CD14-positive monocyte (primary cell): ENCODE data around the gene BRF1. TPM values are rescaled to one million over a fixed set of nuclear protein-coding genes. Genes with fewer than 3 reads are reported as not detected.

Experiments
- DNase-seq, 3 donors: peaks; one replicate each; pipeline ENCODE4 v3.0.0-alpha.2; 2011 to 2022
- H2AFZ ChIP-seq: 2 replicates; pipeline ENCODE4 v1.6.0; 2012; ENCODE audit warnings: mild to moderate bottlenecking, low read depth, low read length, inconsistent platforms; ENCODE audit not compliant: insufficient read depth, poor library complexity, severe bottlenecking
- H3K27ac ChIP-seq, 2 donors: 1 replicate in 1 of 2; 2 replicates in 1 of 2; pipeline ENCODE4 v1.5.1; 2012 to 2013; ENCODE audit warnings: low read length in 2 of 2, control low read depth in 1 of 2, inconsistent platforms in 1 of 2, low read depth in 1 of 2, mild to moderate bottlenecking in 1 of 2
- H3K27me3 ChIP-seq, 2 donors: one replicate each; pipeline versions ENCODE4 v1.6.0 to v1.6.1; 2011 to 2013; ENCODE audit warnings: low read length in 2 of 2; ENCODE audit not compliant: control insufficient read depth in 2 of 2, insufficient read depth in 2 of 2
- H3K36me3 ChIP-seq, 2 donors: replicated peaks in 1 of 2; 1 replicate in 1 of 2; 2 replicates in 1 of 2; pipeline versions ENCODE4 v1.5.1 to v1.6.1; 2012 to 2013; ENCODE audit warnings: low read length in 2 of 2, control low read depth in 1 of 2, inconsistent platforms in 1 of 2, mild to moderate bottlenecking in 1 of 2; ENCODE audit not compliant: insufficient read depth in 2 of 2, control insufficient read depth in 1 of 2
- H3K4me1 ChIP-seq, 2 donors: 1 replicate in 1 of 2; 2 replicates in 1 of 2; pipeline versions ENCODE4 v1.5.1 to v1.6.1; 2012 to 2013; ENCODE audit warnings: low read length in 2 of 2, control low read depth in 1 of 2, inconsistent platforms in 1 of 2, mild to moderate bottlenecking in 1 of 2, moderate library complexity in 1 of 2; ENCODE audit not compliant: insufficient read depth in 2 of 2, control insufficient read depth in 1 of 2
- H3K4me2 ChIP-seq: replicated peaks from 2 replicates; pipeline ENCODE3; 2012; ENCODE audit warnings: low read length, moderate library complexity, mild to moderate bottlenecking; ENCODE audit not compliant: poor library complexity, severe bottlenecking; ENCODE audit errors: extremely low read depth
- H3K4me3 ChIP-seq, 3 experiments: fragments of 200-600 bp in 1 of 3; sonication (generic) in 1 of 3; replicated peaks in 1 of 3; 1 replicate in 2 of 3; 2 replicates in 1 of 3; pipeline ENCODE4 v1.5.1; 2011 to 2013; ENCODE audit warnings: low read length in 3 of 3, mild to moderate bottlenecking in 3 of 3, control low read depth in 2 of 3, low read depth in 2 of 3, inconsistent platforms in 1 of 3, moderate library complexity in 1 of 3
- H3K79me2 ChIP-seq: 2 replicates; pipeline ENCODE4 v1.6.0; 2012; ENCODE audit warnings: mild to moderate bottlenecking, control low read depth, inconsistent platforms, low read length, moderate library complexity; ENCODE audit not compliant: insufficient read depth
- H3K9ac ChIP-seq: 2 replicates; pipeline ENCODE4 v1.6.0; 2017; ENCODE audit warnings: low read length, mild to moderate bottlenecking; ENCODE audit not compliant: insufficient read depth, poor library complexity, severe bottlenecking
- H3K9me3 ChIP-seq, 2 donors: replicated peaks in 1 of 2; 1 replicate in 1 of 2; 2 replicates in 1 of 2; pipeline versions ENCODE4 v1.5.1 to v1.6.1; 2012 to 2013; ENCODE audit warnings: low read length in 2 of 2, control low read depth in 1 of 2; ENCODE audit not compliant: control insufficient read depth in 1 of 2, insufficient read depth in 1 of 2
- H4K20me1 ChIP-seq: 2 replicates; pipeline ENCODE4 v1.6.0; 2012; ENCODE audit warnings: mild to moderate bottlenecking, low read length, control low read depth, moderate library complexity; ENCODE audit not compliant: insufficient read depth
- H3K27ac Mint-ChIP-seq, 7 donors: one replicate each; pipeline ENCODE4 v1.8.0; 2020; ENCODE audit warnings: mild to moderate bottlenecking in 7 of 7, mixed read lengths in 7 of 7, moderate library complexity in 6 of 7, inconsistent platforms in 2 of 7
- H3K27me3 Mint-ChIP-seq, 3 donors: one replicate each; pipeline ENCODE4 v1.8.0; 2021 to 2022; ENCODE audit warnings: low read depth in 3 of 3, mild to moderate bottlenecking in 3 of 3, mixed read lengths in 3 of 3, moderate library complexity in 3 of 3, inconsistent platforms in 1 of 3
- H3K36me3 Mint-ChIP-seq, 2 donors: one replicate each; pipeline ENCODE4 v1.8.0; 2020; ENCODE audit warnings: mixed read lengths in 2 of 2, inconsistent platforms in 1 of 2, mild to moderate bottlenecking in 1 of 2
- H3K4me1 Mint-ChIP-seq: one replicate; pipeline ENCODE4 v1.8.0; 2020; ENCODE audit warnings: mild to moderate bottlenecking, mixed read lengths
- H3K4me3 Mint-ChIP-seq, 2 donors: one replicate each; pipeline ENCODE4 v1.8.0; 2020; ENCODE audit warnings: mild to moderate bottlenecking in 2 of 2, mixed read lengths in 2 of 2, moderate library complexity in 1 of 2
- H3K9me3 Mint-ChIP-seq, 7 donors: one replicate each; pipeline ENCODE4 v1.8.0; 2020 to 2022; ENCODE audit warnings: mixed read lengths in 7 of 7, mild to moderate bottlenecking in 6 of 7, moderate library complexity in 6 of 7, inconsistent platforms in 2 of 7
- WGBS: methylation state at CpG from one replicate; pipeline ENCODE4 v1.1.5; 2013; ENCODE audit warnings: missing lambda C conversion rate; ENCODE audit not compliant: insufficient coverage; 5-methylcytosine and 5-hydroxymethylcytosine counted together
- intact Hi-C, 2 donors: fragments of 100-400 bp; cut with micrococcal nuclease; formaldehyde crosslinking; loops; one replicate each; pipeline versions ENCODE4 v1.15.0 to v1.15.1; 2023
- polyA plus RNA-seq, 3 donors: library from polyadenylated mRNA; depleted of rRNA in 1 of 3; unstranded in 2 of 3; stranded (reverse) in 1 of 3; fragments of 300-500 nt in 2 of 3; fragments of >200 nt in 1 of 3; fragmentation: Illumina TruSeq in 2 of 3; gene quantifications; 1 replicate in 2 of 3; 2 replicates in 1 of 3; pipeline ENCODE4 v1.2.3, GENCODE V29; 2012 to 2021
- TF ChIP-seq, protein P1 (sequence below): fragments of 200-600 bp; IDR thresholded peaks from one replicate; pipeline ENCODE4 v1.8.0; 2022; ENCODE audit warnings: antibody characterized with exemption, mild to moderate bottlenecking

BRF1 gene
- polyA plus RNA-seq, 3 donors, result 2.3 to 20.5 (median 2.5) TPM

DNA sequence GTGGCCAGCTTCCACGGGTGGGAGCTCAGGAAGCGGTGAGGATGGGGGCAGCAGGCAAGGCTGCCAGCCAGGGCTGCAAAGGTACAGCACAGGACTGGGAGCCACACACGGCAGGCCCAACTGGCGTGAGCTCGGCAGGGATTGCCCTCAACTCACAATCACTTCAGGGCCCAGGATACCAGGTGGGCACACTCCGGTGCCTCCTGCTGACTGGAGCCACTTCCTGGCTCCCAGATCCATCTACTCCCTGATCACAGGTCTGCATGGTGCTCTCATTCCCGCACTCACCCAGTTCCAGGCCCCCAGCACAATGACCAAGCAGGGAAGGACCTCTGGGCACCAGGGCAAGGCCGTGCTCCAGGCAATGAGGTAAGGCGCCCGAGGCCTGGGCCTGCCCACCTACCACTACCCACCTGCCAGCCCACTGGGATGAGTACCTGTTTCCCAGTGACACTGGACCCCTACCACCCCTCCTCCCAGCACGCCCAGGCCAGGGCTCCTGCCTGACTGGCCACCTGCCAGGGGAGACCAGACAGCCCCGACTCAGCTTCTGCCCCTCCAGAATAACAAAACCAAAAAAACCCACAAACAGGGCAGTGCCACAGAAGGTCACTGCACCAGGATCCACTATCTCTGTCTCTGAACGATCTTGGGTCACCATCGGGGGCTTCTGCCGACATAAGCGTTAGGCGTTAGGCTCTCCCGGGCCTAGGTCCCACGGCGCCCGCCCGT lies 134.1 kb downstream of the BRF1 start:
- no peaks in the 10 kb centered on the region for H3K9me3 ChIP-seq
- Mint-ChIP-seq H3K27me3 (peaks cover 43 to 57% (median 47%) of the 10 kb centered on the region in 3 donors), H3K4me1 (peaks cover 2% of the 10 kb centered on the region), H3K9me3 (peaks cover 0 to 13% (median 4%) of the 10 kb centered on the region in 7 donors), H3K4me3 (peak overlapping the region in 1 of 2 donors; percentile 73), H3K27ac (no peak overlapping the region), H3K36me3 (no peaks in the 10 kb centered on the region)
- H3K4me3 ChIP-seq, result no peak overlapping the region
- H2AFZ ChIP-seq, result no peak overlapping the region
- no peak overlapping the region for H3K9ac ChIP-seq
- H3K27ac ChIP-seq, result no peak overlapping the region
- peaks cover 9% of the 10 kb centered on the region for H4K20me1 ChIP-seq
- H3K27me3 ChIP-seq, result peaks cover 17 to 41% of the 10 kb centered on the region in 2 donors
- intact Hi-C loops, result no loop called here
- no peaks in the 10 kb centered on the region for H3K79me2 ChIP-seq
- H3K36me3 ChIP-seq, result no peaks in the 10 kb centered on the region
- DNase-seq, result no peak
- TF ChIP-seq, protein P1, sequence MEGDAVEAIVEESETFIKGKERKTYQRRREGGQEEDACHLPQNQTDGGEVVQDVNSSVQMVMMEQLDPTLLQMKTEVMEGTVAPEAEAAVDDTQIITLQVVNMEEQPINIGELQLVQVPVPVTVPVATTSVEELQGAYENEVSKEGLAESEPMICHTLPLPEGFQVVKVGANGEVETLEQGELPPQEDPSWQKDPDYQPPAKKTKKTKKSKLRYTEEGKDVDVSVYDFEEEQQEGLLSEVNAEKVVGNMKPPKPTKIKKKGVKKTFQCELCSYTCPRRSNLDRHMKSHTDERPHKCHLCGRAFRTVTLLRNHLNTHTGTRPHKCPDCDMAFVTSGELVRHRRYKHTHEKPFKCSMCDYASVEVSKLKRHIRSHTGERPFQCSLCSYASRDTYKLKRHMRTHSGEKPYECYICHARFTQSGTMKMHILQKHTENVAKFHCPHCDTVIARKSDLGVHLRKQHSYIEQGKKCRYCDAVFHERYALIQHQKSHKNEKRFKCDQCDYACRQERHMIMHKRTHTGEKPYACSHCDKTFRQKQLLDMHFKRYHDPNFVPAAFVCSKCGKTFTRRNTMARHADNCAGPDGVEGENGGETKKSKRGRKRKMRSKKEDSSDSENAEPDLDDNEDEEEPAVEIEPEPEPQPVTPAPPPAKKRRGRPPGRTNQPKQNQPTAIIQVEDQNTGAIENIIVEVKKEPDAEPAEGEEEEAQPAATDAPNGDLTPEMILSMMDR, result no peak
- peaks cover 0 to 5% of the 10 kb centered on the region in 2 donors for H3K4me1 ChIP-seq
- no peak overlapping the region for H3K4me2 ChIP-seq
- 64% methylated on average over 22 of the region's 22 CpGs for WGBS

DNA sequence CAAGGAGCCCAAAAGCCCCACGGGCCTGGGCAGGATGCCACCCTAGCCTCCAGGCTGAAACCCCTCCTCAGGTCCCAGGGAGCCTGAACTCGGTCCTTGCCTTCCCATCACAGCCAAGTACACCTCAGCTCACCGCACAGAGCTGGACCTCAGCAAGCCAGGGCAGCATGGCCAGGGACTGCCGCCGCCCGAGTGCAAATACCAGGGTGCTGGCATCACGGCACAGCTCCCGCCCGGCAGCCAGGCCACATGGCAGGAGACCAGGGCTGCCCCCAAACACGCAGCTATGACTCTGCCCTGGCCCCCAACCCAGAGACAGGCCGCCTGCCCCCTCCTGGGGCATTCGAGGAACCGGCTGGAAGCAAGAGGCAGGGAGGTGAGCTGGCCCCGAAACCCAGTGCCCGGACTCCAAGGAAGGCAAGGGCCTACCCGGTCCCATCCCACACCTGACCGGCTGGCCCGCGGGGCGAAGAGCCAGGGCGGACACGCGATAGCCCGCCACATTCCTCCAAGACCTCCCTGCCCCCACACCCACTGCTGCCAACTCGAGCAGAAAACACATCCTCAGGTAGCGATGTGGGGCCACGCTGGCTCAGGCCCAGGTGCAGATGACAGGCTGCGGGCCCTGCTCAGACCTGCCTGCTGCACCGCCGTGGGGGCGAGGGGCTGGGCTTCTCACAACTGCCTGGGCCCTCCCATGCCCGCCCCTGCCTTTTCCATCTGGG lies 134.9 kb downstream of the BRF1 start:
- Mint-ChIP-seq H3K4me3 (peak overlapping the region in 1 of 2 donors; percentile 59), H3K4me1 (peaks cover 2% of the 10 kb centered on the region), H3K9me3 (peaks cover 0 to 13% (median 4%) of the 10 kb centered on the region in 7 donors), H3K27ac (no peak overlapping the region), H3K27me3 (peaks cover 39 to 52% (median 40%) of the 10 kb centered on the region in 3 donors), H3K36me3 (no peaks in the 10 kb centered on the region)
- 94% methylated on average over 29 of the region's 32 CpGs for WGBS
- H3K9me3 ChIP-seq, result no peaks in the 10 kb centered on the region
- H3K27me3 ChIP-seq, result peaks cover 17 to 33% of the 10 kb centered on the region in 2 donors
- intact Hi-C loops, result no loop called here
- TF ChIP-seq, protein P1, result no peak
- no peak for DNase-seq
- H3K79me2 ChIP-seq, result no peaks in the 10 kb centered on the region
- H2AFZ ChIP-seq, result no peak overlapping the region
- H3K4me1 ChIP-seq, result peaks cover 0 to 5% of the 10 kb centered on the region in 2 donors
- no peaks in the 10 kb centered on the region for H3K36me3 ChIP-seq
- no peak overlapping the region for H3K4me3 ChIP-seq
- no peak overlapping the region for H3K4me2 ChIP-seq
- H3K27ac ChIP-seq, result no peak overlapping the region
- no peak overlapping the region for H3K9ac ChIP-seq
- peaks cover 2% of the 10 kb centered on the region for H4K20me1 ChIP-seq
